ENCODE measurements around the gene SLC1A4.

GRCh38 chr2:64987956-64988419 is 1.2 kb upstream of the SLC1A4 start:
- TF ChIP-seq POLR2A (IDR thresholded peaks at IDR 0.05) (no peak), CTCF (IDR thresholded peaks at IDR 0.05) (no peak)

Data from thyroid gland (tissue), 4 donors.